BE2C (cell line): ENCODE results near the gene KCNK10.
A peak's percentile ranks its signal among the peaks of the same experiment; 100 is the strongest.

Source experiments
- DNase-seq: peaks from one replicate; pipeline ENCODE4 v3.0.0-alpha.2; 2020
- H3K27me3 ChIP-seq: fragments of 250-450 bp; sonication (Bioruptor Pico); 2 replicates; pipeline ENCODE4 v1.5.1; 2020; ENCODE audit warnings: mild to moderate bottlenecking
- H3K36me3 ChIP-seq: fragments of 250-450 bp; sonication (Bioruptor Pico); 2 replicates; pipeline ENCODE4 v1.5.1; 2020; ENCODE audit warnings: mild to moderate bottlenecking
- H3K4me1 ChIP-seq: fragments of 250-450 bp; sonication (Bioruptor Pico); 2 replicates; pipeline ENCODE4 v1.5.1; 2020
- H3K4me3 ChIP-seq: 2 replicates; pipeline ENCODE4 v1.5.1; 2011; ENCODE audit warnings: low read depth, low read length
- H3K9me3 ChIP-seq: fragments of 250-450 bp; sonication (Bioruptor Pico); 2 replicates; pipeline ENCODE4 v1.5.1; 2020
- TF ChIP-seq, protein P1 (sequence below): IDR thresholded peaks from 2 replicates; pipeline ENCODE4 v1.5.1; 2012; ENCODE audit warnings: mild to moderate bottlenecking, low read depth, low read length

KCNK10 gene

DNA sequence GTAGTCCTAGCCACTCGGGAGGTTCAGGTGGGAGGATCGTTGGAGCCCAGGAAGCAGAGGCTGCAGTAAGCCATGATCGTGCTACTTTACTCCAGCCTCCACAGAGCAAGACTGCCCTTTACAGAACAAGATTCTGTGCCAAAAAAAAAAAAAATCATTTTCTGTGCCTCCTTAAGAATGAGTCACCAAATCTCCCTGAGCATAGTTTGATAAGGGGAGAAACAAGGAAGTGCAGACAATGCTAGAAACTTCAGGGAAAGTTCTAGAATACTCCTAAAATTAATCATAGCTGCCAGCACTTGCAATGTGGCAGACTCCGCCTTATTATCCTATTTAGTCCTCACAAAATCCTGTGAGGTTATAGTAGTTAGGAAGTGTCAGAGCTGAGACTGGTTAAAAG lies 74.5 kb downstream of the KCNK10 start:
- Histone ChIP-seq H3K4me3 (no peak overlapping the region), H3K27me3 (no peaks in the 10 kb centered on the region), H3K9me3 (no peaks in the 10 kb centered on the region), H3K4me1 (peaks cover 9% of the 10 kb centered on the region), H3K36me3 (no peaks in the 10 kb centered on the region)
- TF ChIP-seq, protein P1, sequence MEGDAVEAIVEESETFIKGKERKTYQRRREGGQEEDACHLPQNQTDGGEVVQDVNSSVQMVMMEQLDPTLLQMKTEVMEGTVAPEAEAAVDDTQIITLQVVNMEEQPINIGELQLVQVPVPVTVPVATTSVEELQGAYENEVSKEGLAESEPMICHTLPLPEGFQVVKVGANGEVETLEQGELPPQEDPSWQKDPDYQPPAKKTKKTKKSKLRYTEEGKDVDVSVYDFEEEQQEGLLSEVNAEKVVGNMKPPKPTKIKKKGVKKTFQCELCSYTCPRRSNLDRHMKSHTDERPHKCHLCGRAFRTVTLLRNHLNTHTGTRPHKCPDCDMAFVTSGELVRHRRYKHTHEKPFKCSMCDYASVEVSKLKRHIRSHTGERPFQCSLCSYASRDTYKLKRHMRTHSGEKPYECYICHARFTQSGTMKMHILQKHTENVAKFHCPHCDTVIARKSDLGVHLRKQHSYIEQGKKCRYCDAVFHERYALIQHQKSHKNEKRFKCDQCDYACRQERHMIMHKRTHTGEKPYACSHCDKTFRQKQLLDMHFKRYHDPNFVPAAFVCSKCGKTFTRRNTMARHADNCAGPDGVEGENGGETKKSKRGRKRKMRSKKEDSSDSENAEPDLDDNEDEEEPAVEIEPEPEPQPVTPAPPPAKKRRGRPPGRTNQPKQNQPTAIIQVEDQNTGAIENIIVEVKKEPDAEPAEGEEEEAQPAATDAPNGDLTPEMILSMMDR, result no peak
- no peak for DNase-seq

DNA sequence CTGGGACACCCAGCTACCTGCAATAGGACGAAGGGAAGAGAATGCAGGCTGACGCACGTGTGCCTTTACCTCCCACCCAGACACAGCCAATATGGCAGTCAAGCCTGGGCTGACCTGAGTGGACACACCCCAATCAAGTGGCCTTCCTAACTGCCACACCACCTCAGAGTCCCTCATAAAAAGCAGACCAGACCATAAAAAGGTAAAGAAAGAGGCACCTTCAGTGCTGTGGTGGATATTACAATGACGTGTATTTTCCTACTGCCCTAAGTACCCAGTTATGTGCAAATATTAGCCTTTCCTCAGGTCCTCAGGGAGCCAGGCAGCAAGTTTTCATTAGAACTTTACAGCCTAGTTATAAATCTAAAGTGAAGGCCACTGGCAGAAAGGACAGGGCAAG lies 75.8 kb downstream of the KCNK10 start:
- DNase-seq, result no peak
- peaks cover 15% of the 10 kb centered on the region for H3K4me1 ChIP-seq
- no peaks in the 10 kb centered on the region for H3K36me3 ChIP-seq
- no peaks in the 10 kb centered on the region for H3K9me3 ChIP-seq
- no peak overlapping the region for H3K4me3 ChIP-seq
- TF ChIP-seq, protein P1, result no peak
- H3K27me3 ChIP-seq, result no peaks in the 10 kb centered on the region

DNA sequence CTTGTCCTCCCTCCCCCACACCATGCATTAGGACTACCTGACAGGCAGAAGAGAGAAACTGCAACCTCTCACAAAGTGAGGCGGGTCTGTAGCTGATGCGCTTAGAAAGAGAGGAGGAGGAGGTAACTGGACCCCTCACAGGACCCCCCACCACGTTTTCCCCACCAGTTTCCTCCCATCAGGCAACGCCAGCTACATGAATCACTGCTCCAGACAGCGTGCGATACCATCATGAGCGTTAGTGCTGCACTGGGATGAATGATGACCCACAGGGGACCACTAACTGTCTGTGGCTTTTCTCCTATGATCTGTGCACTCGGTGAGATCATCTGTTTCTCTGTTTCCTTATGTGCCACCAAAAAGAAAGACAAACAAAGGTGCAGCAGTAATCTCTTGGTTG lies 77.7 kb downstream of the KCNK10 start:
- Histone ChIP-seq H3K4me3 (peak overlapping the region; percentile 31), H3K27me3 (no peaks in the 10 kb centered on the region), H3K4me1 (peaks cover 15% of the 10 kb centered on the region), H3K9me3 (no peaks in the 10 kb centered on the region), H3K36me3 (no peaks in the 10 kb centered on the region)
- peak; percentile 80 for DNase-seq
- TF ChIP-seq, protein P1, result no peak

DNA sequence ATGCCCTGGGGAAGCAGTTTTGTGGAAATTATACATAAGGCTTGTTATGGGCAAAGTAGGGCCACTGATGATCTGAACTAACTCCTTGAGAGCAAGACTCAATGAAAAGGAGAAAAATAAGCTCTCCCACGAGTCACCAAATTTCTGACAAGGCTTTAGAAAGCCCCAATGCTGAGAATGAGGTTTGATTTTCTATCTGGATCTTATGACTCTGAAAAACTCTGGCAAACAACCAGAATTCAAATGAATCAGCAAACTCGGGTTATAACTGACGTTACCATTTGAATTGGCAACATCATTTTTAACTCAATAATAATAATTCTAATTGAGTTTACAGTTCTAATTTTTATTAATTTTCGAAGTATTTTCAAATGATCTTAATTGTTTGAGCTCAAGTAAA lies 79.1 kb downstream of the KCNK10 start:
- no peaks in the 10 kb centered on the region for H3K9me3 ChIP-seq
- no peaks in the 10 kb centered on the region for H3K36me3 ChIP-seq
- no peak for DNase-seq
- peaks cover 15% of the 10 kb centered on the region for H3K4me1 ChIP-seq
- TF ChIP-seq, protein P1, result no peak
- no peak overlapping the region for H3K4me3 ChIP-seq
- no peaks in the 10 kb centered on the region for H3K27me3 ChIP-seq

DNA sequence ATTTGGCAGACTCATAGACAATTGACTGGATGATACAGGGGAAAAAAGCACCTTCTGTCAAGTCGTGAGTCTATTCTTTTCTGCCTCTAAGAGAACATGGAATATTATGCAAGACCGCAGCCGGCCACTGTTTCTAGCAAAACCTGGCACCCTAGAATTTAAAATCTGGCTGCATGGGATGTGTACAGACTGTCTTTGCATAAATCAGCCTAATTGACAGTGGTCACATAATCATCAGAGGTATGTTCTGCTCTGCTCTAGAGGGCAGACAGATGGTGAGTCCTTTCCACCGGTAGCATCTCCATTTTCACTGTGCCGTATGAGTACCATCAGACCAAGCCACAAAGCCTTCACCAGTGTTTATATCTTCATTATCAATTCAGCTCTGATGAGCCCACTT lies 80.6 kb downstream of the KCNK10 start:
- H3K36me3 ChIP-seq, result no peaks in the 10 kb centered on the region
- no peaks in the 10 kb centered on the region for H3K27me3 ChIP-seq
- H3K4me1 ChIP-seq, result peaks cover 15% of the 10 kb centered on the region
- no peaks in the 10 kb centered on the region for H3K9me3 ChIP-seq
- no peak for DNase-seq
- TF ChIP-seq, protein P1, result no peak
- no peak overlapping the region for H3K4me3 ChIP-seq

DNA sequence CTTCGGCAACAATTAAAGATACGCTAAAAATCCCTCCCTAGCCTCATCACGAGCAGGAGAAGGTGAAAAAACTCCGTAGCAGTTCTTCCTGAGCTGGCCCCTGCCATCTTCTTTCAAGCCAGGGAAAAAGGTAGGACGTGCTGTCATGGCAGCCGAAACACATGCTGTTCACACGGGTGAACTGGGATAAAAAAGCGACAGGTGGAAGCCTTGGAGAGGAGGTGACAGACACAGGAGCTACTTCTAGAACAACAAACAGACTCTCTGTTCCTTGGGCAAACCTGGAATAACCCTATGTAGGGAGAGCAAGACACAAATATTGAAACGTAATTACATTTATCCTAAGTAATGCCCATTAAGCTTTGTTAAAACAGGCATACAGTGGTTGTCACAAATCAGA lies 81.3 kb downstream of the KCNK10 start:
- no peak overlapping the region for H3K4me3 ChIP-seq
- H3K36me3 ChIP-seq, result no peaks in the 10 kb centered on the region
- H3K27me3 ChIP-seq, result no peaks in the 10 kb centered on the region
- H3K9me3 ChIP-seq, result no peaks in the 10 kb centered on the region
- H3K4me1 ChIP-seq, result peaks cover 15% of the 10 kb centered on the region
- DNase-seq, result no peak
- TF ChIP-seq, protein P1, result no peak
